ENCODE measurements around the gene AUNIP.

AUNIP gene

GRCh38 chr1:25807480-25808390, 51.5 kb downstream of the AUNIP start:
- no peak for DNase-seq

DNA sequence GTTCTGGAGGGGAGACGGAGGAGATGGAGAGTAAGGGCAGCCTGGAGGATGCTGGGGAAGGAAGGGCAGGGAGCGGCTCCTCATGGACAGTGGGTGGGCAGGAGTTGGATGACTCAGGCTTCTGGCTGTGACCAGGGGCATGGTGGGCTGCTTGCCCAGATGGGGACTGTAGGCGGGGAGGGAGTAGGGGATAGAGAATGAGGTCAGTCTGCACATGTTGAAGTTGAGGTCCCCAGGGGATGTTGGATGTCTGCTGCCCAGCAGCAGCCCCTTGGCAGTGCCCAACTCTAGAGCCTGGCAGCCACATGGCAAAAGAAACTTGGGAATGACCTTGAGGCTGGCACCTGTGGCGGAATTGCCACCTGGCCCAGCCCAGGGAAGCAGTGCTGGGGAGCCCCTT, 52.8 kb downstream of the AUNIP start:
- no peak for DNase-seq

GRCh38 chr1:25805863-25806225, 53.4 kb downstream of the AUNIP start:
- no peak for DNase-seq

DNA sequence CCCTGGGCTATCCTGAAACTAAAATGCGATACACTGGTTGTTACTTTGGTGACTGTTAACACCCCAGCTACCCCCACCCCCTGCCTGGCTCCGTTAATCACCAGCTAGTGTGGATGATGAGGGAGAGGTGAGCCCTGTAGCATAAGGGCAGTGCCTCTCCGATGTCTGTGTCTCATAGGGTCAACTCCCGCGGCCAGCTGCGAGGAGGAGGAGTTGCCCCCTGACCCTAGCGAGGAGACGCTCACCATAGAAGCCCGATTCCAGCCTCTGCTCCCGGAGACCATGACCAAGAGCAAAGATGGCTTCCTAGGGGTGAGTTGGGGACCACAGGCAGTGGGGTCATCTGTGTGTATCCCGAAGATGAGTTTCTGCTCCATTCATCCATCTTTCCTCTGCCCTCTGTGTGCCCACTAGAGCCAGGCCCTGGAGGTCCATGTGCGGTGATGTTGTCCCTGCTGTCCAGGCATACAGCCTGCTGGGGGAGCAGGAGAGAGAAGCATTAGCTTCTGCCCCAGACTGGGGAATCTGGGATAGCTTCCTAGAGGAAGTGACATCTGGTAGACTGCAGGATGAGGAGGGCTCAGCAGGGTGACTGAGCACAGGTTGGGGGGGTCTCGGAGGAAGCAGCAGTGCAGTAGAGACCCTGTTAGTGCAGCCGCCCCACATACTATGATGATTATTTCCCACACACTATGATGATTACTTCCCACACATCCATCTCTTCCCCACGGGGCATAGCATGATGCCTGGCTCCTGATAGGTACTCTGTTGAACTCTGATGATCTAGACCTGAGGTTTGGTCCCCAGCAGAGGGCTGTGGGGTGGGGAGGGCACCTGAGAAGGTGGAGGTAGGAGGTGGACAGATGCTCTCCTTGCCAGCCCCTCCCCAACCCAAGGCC, 54.0 kb downstream of the AUNIP start:
- no peak for DNase-seq

- no peak for DNase-seq
Measured at GRCh38 chr1:25804244-25804963, 54.9 kb downstream of the AUNIP start.

DNA sequence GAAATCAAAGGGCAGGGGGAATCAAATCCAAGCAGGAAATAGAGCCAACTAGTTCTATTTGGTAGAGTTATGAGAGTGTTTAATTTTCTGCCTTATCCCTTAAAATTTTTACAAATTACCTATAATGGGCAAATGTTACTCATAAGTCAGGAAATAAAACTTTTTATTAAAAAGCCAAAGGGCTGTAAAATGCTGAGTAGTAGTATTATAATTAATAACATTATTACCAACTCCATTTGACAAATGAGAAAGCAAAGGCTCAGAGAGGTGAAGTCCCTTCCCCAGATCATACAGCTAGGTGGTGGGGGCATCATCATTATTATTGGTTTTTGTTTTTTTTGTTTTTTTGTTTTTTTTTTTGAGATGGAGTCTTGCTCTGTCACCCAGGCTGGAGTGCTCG, 55.9 kb downstream of the AUNIP start:
- DNase-seq: no peak

- DNase-seq: no peak
Measured at GRCh38 chr1:25802915-25803314, 56.3 kb downstream of the AUNIP start.

GRCh38 chr1:25800703-25801377, 58.4 kb downstream of the AUNIP start:
- no peak for DNase-seq

GRCh38 chr1:25799935-25800702, 59.1 kb downstream of the AUNIP start, which contains the start of gene SELENON:
Gene SELENON (plus strand): TSS chr1:25800193. CDS start chr1:25800231, 38 bp downstream.
- no peak for DNase-seq

GRCh38 chr1:25799352-25799934, 59.8 kb downstream of the AUNIP start:
- no peak for DNase-seq

DNA sequence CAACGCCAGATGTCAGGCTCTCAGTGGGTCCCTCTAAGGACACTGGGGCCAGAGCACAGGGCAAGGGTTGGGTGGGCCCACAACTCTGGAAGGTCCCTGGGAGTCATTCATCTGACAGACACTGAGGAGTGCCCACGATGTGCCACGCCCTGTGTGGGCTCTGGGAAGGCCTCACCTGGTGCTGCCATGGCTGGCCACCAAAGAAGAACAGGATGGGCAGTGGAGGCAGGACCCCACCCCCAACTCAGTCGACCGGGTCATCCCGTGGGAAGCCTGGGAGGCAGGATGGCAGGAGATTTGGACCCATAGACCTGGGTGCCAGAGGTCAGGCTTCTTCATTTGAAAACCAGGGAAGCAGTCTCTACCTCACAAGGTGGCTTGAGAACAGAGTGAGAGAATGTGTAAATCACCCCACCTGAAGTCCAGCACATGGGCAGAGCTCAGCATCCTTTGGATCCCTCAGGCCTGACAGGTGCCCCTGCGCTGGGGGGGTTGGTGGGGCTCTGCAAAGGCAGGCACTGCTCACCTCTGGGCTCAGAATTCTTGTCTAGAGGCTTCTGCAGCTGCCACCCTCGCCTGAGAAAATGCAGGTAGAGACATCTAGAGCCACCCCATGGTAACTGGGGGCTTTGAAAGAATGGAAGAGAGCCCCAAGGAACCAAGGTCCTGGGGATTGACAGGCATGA, 60.4 kb downstream of the AUNIP start:
- no peak for DNase-seq

- DNase-seq: no peak
Measured at GRCh38 chr1:25797939-25798338, 61.3 kb downstream of the AUNIP start.

- peak; percentile 71 for DNase-seq
Measured at GRCh38 chr1:25796811-25797458, 62.3 kb downstream of the AUNIP start.

DNA sequence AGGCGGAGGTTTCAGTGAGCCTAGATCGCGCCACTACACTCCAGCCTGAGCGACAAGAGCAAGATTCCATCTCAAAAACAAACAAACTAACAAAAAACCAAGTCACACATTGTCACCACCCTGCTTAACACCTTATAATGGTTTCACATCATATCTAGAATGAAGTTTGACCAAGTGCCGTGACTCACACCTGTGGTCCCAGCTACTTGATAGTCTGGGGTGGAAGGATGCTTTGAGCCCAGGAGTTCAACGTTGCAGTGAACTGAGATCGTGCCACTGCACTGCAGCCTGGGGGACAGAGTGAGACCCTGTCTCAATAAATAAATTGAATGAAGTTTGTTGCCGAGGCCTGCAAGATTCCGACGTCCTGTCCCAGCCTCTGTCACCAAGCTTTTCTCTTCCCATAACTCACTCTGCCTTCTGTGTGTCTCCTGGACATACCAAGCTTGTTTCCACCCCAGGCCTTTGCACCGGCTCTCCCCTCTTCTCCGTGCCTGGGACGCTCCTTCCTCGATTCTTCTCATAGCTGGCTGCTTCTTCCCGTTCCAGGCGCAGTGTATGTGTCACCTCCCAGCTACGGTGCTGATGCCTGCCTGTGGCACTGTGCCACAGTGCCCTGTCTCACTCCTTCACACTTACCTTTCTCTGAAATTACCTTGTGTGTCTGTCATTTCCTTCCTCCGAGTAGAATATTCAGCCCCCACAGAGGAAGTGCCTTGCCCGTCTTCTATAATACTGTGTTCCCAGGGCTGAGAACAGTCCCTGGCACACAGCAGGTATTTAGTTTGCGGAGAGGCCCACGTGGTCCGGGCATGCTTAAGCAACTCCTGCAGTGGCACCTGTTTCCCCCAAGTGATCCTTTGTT, 63.1 kb downstream of the AUNIP start:
- DNase-seq: peak; percentile 26

DNA sequence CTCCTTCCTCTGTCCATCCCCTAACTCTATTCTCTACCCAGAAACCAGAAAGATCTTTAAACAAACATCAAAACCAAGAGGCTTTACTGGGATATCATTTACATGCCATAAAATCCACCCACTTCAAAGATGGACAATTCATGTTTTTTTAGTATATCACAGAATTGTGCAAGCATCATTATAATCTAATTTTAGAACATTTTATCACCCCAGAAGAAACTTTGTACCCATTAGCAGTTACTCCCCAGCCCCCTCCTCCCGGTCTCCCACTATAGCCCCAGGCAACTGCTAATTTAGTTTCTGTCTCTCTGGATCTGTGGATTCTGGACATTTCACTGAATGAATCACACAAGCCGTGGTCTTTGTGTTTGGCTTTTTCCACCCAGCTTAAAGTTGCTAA, 64.0 kb downstream of the AUNIP start:
- DNase-seq: no peak

- DNase-seq: no peak
Measured at GRCh38 chr1:25794325-25794724, 64.9 kb downstream of the AUNIP start.

DNA sequence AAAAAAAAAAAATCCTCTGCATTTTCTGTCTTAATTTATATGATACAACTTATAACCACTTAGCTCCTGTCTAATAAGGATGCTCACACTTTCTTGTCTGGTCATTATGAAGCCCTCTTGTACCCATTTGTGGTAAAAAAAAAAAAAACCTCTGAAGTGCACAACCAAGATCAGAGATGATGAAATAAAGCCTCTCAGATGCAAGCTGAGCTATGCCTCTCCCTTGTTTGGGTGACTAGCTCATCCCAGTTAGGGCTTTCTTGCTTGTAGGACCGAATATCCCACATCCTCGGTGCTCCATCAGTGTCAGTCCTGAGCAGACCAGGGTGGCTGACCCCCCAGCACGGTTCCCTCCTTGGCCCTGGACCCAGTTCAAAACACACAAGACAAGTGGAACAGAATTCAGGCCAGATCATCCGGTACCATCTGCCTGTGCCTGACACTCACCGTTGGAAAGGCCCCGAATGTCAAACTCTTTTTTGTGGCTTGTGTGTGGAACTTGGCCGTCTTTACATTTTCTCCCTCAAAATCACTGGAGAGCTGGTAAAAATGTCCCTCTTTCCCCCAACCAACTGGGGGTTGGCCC, 65.6 kb downstream of the AUNIP start:
- DNase-seq: no peak

GRCh38 chr1:25792115-25792514, 67.1 kb downstream of the AUNIP start:
- DNase-seq: no peak

DNA sequence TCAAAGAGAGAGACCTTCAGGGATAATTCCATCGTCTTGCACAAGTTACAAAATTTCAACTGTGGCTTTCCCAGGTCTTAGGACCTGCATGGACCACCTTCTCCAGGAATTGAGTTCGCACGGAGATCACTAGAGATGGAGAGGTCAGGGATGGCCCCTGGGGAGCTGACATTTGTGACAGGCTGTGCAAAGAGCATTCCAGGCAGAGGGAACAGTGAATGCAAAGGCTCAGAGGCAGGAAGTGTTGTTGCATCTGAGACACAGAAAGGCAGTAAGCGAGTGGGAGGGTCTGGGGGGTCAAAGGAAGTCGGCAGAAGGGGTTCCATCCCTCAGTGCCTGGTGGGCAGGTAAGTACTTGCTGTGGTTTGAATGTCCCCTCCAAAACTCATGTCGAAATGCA, 68.8 kb downstream of the AUNIP start:
- no peak for DNase-seq
